HG02870 (cell line): ENCODE measurements around the gene ABLIM3.

Experiments
- ATAC-seq: cut with Tn5 transposase; IDR thresholded peaks from one replicate; pipeline ENCODE4 v1.9.1; 2021; ENCODE audit warnings: mild to moderate bottlenecking, moderate library complexity; ENCODE audit not compliant: unreplicated experiment

Gene ABLIM3

GRCh38 chr5:149215478-149216090 lies 74.3 kb downstream of the ABLIM3 start:
- ATAC-seq = no peak

DNA sequence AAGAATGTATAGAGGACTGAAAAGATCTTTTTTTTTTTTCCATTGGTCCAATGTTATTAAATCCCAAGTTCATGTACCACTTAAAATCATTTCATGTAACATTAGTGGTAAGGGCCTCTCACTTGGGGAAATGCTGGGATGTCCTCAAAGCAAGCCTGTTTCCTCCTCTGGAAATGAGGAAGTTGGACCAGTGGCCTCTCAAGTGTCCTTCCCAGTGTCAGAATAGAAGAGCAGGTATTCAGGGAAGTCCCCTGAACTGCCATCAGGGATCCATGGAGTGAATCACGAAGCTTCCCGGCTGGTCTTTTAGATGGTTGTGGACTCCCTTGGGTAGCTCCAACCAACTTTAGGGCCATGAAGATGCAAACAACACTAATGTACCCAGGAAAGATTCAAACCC lies 75.2 kb downstream of the ABLIM3 start:
- ATAC-seq = no peak

DNA sequence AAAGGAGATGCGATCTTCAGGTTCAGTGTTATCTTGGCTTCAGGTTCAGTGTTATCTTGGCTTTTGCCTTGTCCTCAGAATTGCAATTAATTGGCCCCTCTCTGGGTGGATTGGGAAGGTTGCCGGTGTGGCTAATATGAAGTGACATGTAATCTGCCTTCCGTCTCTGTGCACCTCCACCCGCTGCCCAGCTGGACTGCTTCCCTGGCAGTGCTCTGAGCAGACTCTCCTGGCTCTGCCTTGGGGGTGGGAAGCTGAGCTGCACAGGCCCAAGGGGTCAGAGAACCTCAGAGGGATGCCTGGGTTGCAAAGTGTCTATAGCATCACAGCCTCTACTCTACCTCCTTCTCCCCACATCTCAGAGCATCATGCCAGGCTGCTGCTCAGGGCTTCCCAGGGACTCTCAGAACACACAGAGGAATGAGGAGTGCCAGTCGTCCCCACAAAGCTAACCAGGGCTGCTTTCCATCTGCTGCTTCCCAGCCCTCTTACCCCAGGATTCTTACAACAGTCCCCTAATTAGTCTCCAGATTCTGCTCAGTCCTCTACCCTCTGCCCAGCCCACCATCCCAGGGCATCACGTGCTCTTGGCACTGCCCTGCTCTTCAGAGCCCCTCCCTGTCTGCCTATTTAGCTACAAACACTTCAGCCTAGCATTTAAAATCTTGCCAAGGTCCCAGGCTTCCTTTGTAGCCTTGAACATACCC lies 76.0 kb downstream of the ABLIM3 start:
- no peak for ATAC-seq

DNA sequence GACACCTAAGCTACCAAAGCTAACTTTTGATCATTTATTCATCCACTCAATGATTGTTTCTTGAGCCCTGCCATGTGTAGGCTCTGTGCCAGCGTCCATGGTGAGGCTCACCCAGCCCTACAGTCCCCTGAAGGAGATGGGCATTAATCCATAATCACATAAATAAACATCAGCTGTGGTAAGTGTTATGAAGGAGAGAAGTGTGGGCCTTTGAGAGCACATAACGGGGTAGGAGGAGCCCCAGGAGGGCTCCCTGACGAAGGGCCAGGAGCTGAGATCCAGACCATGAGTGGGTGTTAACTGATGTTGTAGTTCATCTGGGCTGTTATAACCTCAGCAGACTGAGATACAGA lies 76.5 kb downstream of the ABLIM3 start:
- no peak for ATAC-seq

GRCh38 chr5:149219584-149219983 lies 78.3 kb downstream of the ABLIM3 start:
- ATAC-seq = no peak

DNA sequence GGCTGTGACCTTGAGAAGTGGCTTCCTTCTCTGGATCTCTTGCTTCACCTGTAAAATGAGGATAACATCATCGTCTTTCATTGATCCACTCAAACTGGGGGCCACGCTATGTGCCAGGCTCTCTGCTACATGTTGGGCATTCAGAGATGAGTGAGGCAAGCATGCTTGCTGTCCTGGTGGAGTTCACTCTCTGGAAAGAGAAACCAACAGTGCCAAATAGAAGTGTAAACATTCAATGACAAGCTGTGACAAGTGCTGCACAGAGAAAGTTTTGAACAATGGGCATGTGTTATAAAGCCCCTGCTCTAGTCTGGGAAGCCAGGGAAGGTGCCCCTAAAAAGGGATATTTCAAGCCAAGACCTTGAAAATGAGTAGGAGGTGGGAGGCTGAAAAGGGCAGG lies 79.5 kb downstream of the ABLIM3 start:
- no peak for ATAC-seq

GRCh38 chr5:149221326-149221725 lies 80.0 kb downstream of the ABLIM3 start:
- no peak for ATAC-seq

DNA sequence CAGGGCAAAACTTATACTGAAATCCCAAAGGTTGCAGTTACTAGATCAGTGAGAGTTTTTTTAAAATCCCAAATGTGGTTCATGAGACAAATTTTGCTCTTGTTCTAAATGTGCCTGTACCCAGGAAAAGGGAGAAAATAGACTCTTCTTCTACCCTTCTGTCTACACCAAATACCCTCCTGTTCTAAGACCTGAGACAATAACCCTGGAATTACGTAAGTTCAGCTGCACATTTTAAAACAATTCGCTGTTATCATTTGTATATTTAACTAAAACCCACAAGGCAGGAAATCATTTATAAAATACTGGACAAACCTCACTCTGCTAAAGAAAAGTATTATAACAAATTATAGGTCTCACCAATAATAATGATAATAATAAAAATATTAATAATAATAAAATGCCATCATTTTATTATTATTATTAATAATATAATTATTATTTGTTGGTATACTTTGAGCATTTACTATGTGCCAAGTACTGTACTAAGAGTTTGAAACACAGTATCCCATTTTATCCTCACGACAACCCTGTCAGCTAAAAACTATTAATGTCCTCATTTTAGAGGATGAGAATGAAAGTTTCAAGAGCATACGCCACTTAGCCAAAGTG lies 80.5 kb downstream of the ABLIM3 start:
- ATAC-seq = no peak

GRCh38 chr5:149223081-149223848 lies 82.0 kb downstream of the ABLIM3 start:
- no peak for ATAC-seq

DNA sequence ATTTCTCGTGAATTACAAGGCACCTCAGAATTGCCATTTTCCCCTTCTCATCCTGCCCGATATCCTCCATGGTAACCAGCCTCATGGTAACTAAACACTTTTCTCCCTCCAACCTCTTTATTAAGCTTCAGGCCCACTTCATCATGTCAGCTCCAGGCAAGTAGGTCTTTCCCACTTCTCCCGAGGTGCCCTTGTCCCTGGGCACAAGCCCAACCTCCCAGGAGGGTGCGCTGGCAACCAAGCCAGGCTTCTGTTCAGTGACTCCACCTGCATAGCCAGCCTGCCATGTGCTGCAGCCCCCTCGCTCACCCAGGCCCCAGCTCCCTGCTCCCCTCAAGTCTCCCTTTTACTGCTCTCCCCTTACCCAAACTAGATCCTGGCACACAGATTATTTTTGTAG lies 83.0 kb downstream of the ABLIM3 start:
- no peak for ATAC-seq

GRCh38 chr5:149227168-149227826 lies 86.0 kb downstream of the ABLIM3 start:
- ATAC-seq = no peak

DNA sequence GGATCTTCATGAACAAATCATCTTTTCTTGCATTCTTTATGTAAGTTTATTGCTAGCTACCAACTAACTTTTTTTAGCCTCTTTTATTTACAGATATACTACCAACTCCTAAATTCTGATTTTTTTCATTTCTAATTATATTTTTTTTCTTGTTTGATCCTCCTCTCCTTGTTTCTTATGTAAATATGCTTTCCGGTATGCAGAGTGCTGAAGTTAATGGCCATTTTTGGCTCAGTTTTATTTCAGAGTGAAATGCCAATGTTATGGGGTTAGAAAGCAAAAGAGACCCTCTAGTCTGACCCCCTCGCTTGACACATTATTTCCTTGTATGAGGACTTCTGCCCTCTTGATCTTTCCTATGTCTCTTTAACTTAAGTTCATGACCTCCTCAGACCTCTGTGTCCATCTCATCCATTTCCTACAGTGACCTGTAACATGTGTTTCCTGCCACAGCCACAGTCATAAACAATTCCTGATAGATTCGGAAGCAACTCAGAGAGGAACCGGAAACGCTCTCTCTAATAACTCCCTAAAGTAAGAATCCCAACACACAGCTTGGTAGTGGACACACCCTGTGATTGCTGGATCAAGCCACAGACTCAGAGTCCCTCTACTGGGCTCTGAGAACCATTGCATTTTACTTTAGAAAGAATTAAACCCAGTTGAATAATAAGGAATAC lies 87.5 kb downstream of the ABLIM3 start:
- ATAC-seq = no peak

DNA sequence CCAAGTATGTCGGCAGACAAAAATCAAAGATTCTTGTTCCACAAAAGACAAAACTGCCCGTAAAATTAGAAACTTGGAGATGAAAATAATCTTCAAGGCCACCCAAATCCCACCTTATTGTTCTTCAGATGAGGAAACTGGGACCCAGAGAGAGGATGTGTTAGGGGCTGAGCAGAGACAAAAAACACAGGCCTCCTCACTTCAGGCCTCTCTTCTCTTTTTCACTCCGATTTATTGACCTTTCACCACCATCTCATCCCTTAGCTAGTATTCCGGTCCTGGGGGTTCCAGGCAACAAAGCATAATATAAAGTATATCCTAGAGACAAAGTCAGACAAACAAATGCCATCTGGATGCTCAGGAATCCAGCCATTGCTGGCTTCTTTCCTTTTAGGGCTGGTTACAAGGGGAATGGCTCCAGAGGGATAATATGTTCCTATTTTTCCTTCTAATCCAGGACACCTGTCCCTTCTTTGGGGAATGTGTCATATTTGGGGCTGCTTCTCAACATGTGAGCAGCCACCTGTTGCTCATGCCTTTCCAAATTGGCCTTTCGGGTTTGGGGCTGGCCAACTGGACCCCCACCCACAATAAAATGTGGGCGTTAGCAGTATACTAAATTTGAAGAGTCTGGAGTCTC lies 88.1 kb downstream of the ABLIM3 start:
- ATAC-seq = no peak

DNA sequence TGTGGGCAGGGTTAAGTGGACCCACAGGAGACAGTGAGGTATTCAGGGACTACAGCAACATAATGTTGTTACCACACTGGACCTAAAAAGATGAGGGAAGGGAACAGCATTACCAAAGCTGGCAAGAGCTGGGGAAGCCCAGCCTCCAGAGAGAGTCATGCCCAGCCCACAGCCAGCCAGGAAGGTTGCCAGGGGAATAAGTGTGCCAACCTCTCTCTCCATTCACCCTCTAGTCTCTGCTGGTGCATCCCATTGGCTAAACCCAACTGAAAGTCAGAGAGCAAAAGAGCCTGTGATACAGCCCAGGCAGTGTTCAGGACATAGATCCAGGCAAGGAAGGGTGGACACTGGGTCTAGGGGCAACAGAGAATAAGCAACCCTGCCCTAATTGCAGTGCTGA lies 94.5 kb downstream of the ABLIM3 start:
- ATAC-seq = no peak

- ATAC-seq = no peak
These were observed 96.4 kb downstream of the ABLIM3 start for GRCh38 chr5:149237662-149238061.

- ATAC-seq = no peak
These were observed 97.2 kb downstream of the ABLIM3 start for GRCh38 chr5:149238540-149238939.

- no peak for ATAC-seq
These were observed 98.6 kb downstream of the ABLIM3 start for GRCh38 chr5:149239917-149240316.

DNA sequence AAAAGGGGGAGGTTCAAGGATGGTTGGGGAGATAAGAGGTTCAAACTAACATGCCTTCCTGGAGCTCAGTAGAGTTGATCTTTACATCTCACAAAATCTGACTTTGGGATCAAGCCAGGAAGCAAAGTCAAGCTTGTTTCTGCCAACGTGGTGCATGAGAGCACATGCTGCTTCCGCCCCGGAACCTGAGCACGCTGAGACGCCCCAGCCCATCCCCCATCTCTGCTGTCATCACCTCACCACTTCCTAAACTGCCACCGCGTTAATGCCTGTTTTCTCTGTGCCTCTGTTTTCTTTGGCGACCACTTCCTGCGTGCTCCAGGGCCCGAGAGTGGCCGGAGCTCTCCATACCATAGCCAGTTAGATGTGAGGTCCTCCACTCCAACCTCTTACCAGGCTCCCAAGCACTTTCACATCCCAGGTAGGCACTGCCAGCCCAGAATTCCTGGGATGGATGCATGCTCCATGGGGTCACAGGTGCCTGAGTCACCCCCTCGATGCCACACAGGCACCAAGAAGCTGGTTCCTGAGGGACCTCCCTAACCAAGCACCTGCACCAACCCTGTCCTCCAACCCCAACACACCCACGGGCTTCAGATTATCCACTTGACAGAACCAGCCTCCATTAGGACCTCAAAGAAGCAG lies 99.2 kb downstream of the ABLIM3 start:
- no peak for ATAC-seq

GRCh38 chr5:149242339-149242738 lies 101.0 kb downstream of the ABLIM3 start:
- ATAC-seq = no peak

DNA sequence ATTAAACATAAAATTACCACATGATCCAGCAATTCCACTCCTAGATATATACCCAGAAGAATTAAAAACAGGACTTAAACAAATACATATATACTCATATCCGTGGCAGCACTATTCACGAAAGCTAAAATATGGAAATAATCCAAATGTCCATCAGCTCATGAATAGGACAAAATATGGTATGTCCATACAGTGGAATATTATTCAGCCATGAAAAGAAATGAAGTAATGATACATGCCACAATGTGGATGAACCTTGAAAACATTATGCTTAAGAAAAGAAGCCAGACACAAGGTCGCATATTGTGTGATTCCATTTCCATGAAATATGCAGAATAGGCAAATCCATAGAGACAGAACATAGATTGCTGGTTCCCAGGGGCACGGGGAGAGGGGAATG lies 105.6 kb downstream of the ABLIM3 start:
- no peak for ATAC-seq
